ENCODE measurements around the gene ITPRIP. TPM values are rescaled to one million over a fixed set of nuclear protein-coding genes. Genes with fewer than 3 reads are reported as not detected.

The ITPRIP gene
- total RNA-seq, 2 donors from 2014 or later: 9.1 to 11.0 TPM

DNA sequence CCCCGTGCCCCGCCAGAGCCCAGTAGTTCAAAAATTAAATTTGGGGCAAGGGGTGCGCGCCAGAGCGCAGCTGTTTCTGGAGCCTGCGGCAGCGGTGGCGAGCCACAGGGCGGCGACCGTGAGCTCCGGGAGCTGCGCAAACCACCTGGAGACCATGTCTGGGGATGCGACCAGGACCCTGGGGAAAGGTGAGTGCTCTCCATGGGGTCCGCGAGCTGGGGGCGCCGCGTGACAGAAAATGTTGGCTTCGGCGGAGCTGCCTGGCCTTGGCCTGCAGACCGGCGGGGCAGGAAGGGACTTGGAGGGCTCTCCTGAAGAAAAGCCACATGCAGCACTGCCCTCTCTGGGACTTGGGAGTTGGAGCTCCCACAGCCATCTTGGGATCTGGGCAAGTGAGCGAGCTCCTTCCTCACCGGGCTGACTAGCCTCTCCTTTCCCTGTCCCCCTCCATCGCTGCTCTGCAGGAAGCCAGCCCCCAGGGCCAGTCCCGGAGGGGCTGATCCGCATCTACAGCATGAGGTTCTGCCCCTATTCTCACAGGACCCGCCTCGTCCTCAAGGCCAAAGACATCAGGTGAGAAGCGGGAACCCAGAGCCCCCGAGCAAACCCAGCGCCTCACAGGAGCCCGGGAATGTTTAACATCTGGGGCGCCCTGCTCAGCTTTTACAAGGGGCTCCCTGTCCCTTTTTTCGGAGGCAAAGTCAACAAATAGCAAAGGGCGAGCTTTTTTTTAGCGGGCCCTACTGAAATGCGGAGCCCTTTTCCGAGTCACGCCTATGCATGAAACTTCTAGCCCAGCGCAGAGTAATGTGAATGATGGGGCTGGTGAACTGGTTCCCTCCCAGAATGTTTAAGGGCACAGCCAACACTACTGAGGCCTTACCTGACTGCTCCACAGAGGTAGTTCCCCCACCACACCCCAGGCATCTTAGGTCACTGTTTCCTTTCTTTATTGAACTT lies 63.2 kb downstream of the ITPRIP start:
- peaks cover 10% of the 10 kb centered on the region for H3K36me3 Mint-ChIP-seq (ENCODE audit: low read depth)

DNA sequence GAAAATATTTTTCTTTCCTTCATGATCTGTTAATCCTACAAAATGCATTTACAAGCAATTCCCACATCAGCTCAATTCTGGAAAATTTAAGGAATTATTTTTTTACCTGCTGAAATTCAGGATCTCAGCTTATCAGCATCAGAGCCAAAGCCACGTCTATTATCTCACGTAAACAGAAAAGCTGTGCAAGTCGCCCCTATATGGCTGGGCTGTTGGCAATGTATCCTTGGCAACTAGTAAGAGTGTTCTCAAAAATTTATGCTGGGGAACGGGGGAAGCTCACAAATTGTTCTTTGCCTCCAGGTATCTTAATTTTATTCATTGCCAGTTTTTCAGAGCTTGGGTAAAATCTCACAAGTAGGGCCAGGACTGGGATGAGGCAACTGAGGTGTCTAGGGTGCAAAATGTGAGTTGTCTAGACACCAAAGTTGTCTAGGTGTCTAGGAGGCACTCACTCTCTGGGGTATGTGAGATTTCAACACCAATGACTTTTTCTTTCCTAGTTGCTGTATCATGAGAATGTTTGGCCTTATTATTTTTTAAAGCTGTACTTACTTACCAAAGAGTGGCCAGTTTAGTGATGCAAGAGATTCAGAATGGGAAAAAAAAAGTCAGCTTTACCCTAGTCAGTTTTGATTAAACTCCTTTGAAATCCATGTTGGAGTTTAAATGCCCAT lies 64.2 kb downstream of the ITPRIP start:
- H3K4me3 Mint-ChIP-seq: peak overlapping the region; percentile 68
- H3K27ac Mint-ChIP-seq: no peak overlapping the region
- H3K4me3 ChIP-seq (ENCODE audit: low read length): no peak overlapping the region
- H3K9ac ChIP-seq (ENCODE audit: extremely low read depth, low read length, poor library complexity, severe bottlenecking): no peak overlapping the region
- no peak for TF ChIP-seq CTCF (conservative IDR thresholded peaks at IDR 0.05)
- H3K36me3 Mint-ChIP-seq (ENCODE audit: low read depth): peaks cover 4% of the 10 kb centered on the region
- H3K27me3 ChIP-seq (ENCODE audit: control insufficient read depth, insufficient read depth, low read length, poor library complexity, severe bottlenecking): peaks cover 11% of the 10 kb centered on the region
- peaks cover 14% of the 10 kb centered on the region for H3K27me3 Mint-ChIP-seq (ENCODE audit: insufficient read depth)
- H3K4me1 ChIP-seq (ENCODE audit: control insufficient read depth, insufficient read depth, low read length): no peaks in the 10 kb centered on the region
- no peaks in the 10 kb centered on the region for H3K36me3 ChIP-seq (ENCODE audit: control insufficient read depth, insufficient read depth, low read length)
- H3K4me1 Mint-ChIP-seq: peaks cover 22% of the 10 kb centered on the region
- no peak overlapping the region for H3K27ac ChIP-seq (ENCODE audit: low read depth, low read length)
- no peaks in the 10 kb centered on the region for H3K9me3 ChIP-seq (ENCODE audit: control insufficient read depth, low read length)
- H3K9me3 Mint-ChIP-seq: peaks cover 1% of the 10 kb centered on the region
- DNase-seq: no peak
- 86 to 88% methylated on average over 4 of the region's 4 CpGs for WGBS, 2 experiments (ENCODE audit: insufficient coverage in 1 of 2, insufficient read length in 1 of 2)

More for the DNA sequence above, 63.2 kb downstream of the ITPRIP start:
- no peaks in the 10 kb centered on the region for H3K4me1 ChIP-seq (ENCODE audit: control insufficient read depth, insufficient read depth, low read length)
- DNase-seq: peak; percentile 91
- H3K9me3 ChIP-seq (ENCODE audit: control insufficient read depth, low read length): no peaks in the 10 kb centered on the region
- peaks cover 18% of the 10 kb centered on the region for H3K27me3 ChIP-seq (ENCODE audit: control insufficient read depth, insufficient read depth, low read length, poor library complexity, severe bottlenecking)
- no peak overlapping the region for H3K4me3 ChIP-seq (ENCODE audit: low read length)
- H3K36me3 ChIP-seq (ENCODE audit: control insufficient read depth, insufficient read depth, low read length): no peaks in the 10 kb centered on the region
- peaks cover 23% of the 10 kb centered on the region for H3K27me3 Mint-ChIP-seq (ENCODE audit: insufficient read depth)
- H3K27ac ChIP-seq (ENCODE audit: low read depth, low read length): no peak overlapping the region
- H3K4me1 Mint-ChIP-seq: peaks cover 22% of the 10 kb centered on the region
- H3K9me3 Mint-ChIP-seq: no peaks in the 10 kb centered on the region
- WGBS, 2 experiments (ENCODE audit: insufficient coverage in 1 of 2, insufficient read length in 1 of 2): 48 to 68% methylated on average over 25 to 42 of the region's 42 CpGs
- H3K27ac Mint-ChIP-seq: peak overlapping the region; percentile 75
- H3K9ac ChIP-seq (ENCODE audit: extremely low read depth, low read length, poor library complexity, severe bottlenecking): no peak overlapping the region
- H3K4me3 Mint-ChIP-seq: peak overlapping the region; percentile 68
- TF ChIP-seq CTCF (conservative IDR thresholded peaks at IDR 0.05): peak; percentile 94

DNA sequence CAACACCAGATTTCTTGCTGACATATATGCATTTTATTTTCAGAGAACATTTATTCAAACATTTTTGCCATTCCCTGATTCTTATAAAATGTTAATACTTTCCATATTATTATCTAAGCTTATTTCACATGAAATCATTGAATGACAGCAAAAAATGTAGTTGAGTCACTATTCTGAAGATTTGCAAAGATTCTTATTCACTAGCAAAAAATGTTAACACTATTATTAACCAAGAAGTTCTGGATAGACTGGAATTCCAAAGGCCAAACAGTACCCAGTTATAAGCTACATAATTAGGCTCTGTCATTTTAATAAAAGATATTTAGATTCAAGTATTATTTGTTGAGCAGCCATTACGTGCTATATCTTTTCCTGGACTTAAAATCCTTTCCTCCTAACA lies 65.0 kb downstream of the ITPRIP start:
- H3K4me3 ChIP-seq (ENCODE audit: low read length): no peak overlapping the region
- TF ChIP-seq CTCF (conservative IDR thresholded peaks at IDR 0.05): no peak
- WGBS, 2 experiments (ENCODE audit: insufficient coverage in 1 of 2, insufficient read length in 1 of 2): 100% methylated on average over 1 of the region's 1 CpG; no CpG with 5 or more reads in 1 of the 2 experiments
- H3K27ac ChIP-seq (ENCODE audit: low read depth, low read length): no peak overlapping the region
- Mint-ChIP-seq H3K27me3 (ENCODE audit: insufficient read depth) (peaks cover 10% of the 10 kb centered on the region), H3K9me3 (peaks cover 1% of the 10 kb centered on the region), H3K36me3 (ENCODE audit: low read depth) (peaks cover 2% of the 10 kb centered on the region), H3K4me1 (peaks cover 23% of the 10 kb centered on the region), H3K27ac (no peak overlapping the region), H3K4me3 (no peak overlapping the region)
- no peaks in the 10 kb centered on the region for H3K9me3 ChIP-seq (ENCODE audit: control insufficient read depth, low read length)
- H3K9ac ChIP-seq (ENCODE audit: extremely low read depth, low read length, poor library complexity, severe bottlenecking): no peak overlapping the region
- no peak for DNase-seq
- peaks cover 9% of the 10 kb centered on the region for H3K27me3 ChIP-seq (ENCODE audit: control insufficient read depth, insufficient read depth, low read length, poor library complexity, severe bottlenecking)
- no peaks in the 10 kb centered on the region for H3K4me1 ChIP-seq (ENCODE audit: control insufficient read depth, insufficient read depth, low read length)
- H3K36me3 ChIP-seq (ENCODE audit: control insufficient read depth, insufficient read depth, low read length): peaks cover 3% of the 10 kb centered on the region
